WTC11 (cell line): ENCODE measurements around the gene MEAK7. TPM values are rescaled to one million over a fixed set of nuclear protein-coding genes. Genes with fewer than 3 reads are reported as not detected.

ENCODE experiments used
- ATAC-seq: fragments of 200-7000 bp; cut with Tn5 transposase; 2 replicates; pipeline ENCODE4 v1.10.0; 2021; ENCODE audit warnings: mild to moderate bottlenecking, moderate library complexity
- Bru-seq: library from RNA; stranded (reverse); fragments of 400-500 nt; gene quantifications from one replicate; lab custom pipeline; 2021; lab: Mats Ljungman, UMichigan
- CTCF ChIA-PET: fragments of 300-600 bp; sonication (Branson Sonifier 250); formaldehyde crosslinking; loops from one replicate; lab custom pipeline; 2021; ENCODE audit warnings: antibody characterized with exemption; lab: Charles Lee
- POLR2A ChIA-PET: fragments of 350-600 bp; sonication (Branson Sonifier 250); formaldehyde crosslinking; loops from one replicate; lab custom pipeline; 2021; ENCODE audit warnings: antibody characterized with exemption; lab: Charles Lee
- DNase-seq: peaks from one replicate; pipeline ENCODE4 v3.0.0; 2021; ENCODE audit warnings: low spot score
- H3K27ac Mint-ChIP-seq: 2 replicates; pipeline ENCODE4 v1.8.0; 2021; ENCODE audit warnings: mixed read lengths
- H3K27me3 Mint-ChIP-seq: 2 replicates; pipeline ENCODE4 v1.8.0; 2021; ENCODE audit warnings: low read depth, mild to moderate bottlenecking, moderate library complexity, mixed read lengths
- H3K36me3 Mint-ChIP-seq: 2 replicates; pipeline ENCODE4 v1.8.0; 2021; ENCODE audit warnings: mixed read lengths
- H3K4me1 Mint-ChIP-seq: 2 replicates; pipeline ENCODE4 v1.8.0; 2022; ENCODE audit warnings: mixed read lengths
- H3K4me3 Mint-ChIP-seq: 2 replicates; pipeline ENCODE4 v1.8.0; 2021; ENCODE audit warnings: mild to moderate bottlenecking, moderate library complexity, mixed read lengths
- H3K9me3 Mint-ChIP-seq: 2 replicates; pipeline ENCODE4 v1.8.0; 2021; ENCODE audit warnings: mixed read lengths
- ESRRA ChIP-seq: sonication (generic); formaldehyde crosslinking; IDR thresholded peaks from 2 replicates; pipeline ENCODE4 v1.8.1; 2022; ENCODE audit warnings: mild to moderate bottlenecking, missing genetic modification reagents, borderline replicate concordance
- ETV6 ChIP-seq: sonication (generic); formaldehyde crosslinking; IDR thresholded peaks from 2 replicates; pipeline ENCODE4 v1.8.1; 2022; ENCODE audit warnings: mild to moderate bottlenecking, missing genetic modification reagents
- FOXK1 ChIP-seq: sonication (generic); formaldehyde crosslinking; IDR thresholded peaks from 2 replicates; pipeline ENCODE4 v1.8.0; 2022; ENCODE audit warnings: mild to moderate bottlenecking, moderate library complexity, missing genetic modification reagents
- FOXP1 ChIP-seq: sonication (generic); formaldehyde crosslinking; IDR thresholded peaks from 2 replicates; pipeline ENCODE4 v1.8.0; 2022; ENCODE audit warnings: missing genetic modification reagents, mild to moderate bottlenecking, moderate library complexity, borderline replicate concordance
- FOXP4 ChIP-seq: sonication (generic); formaldehyde crosslinking; IDR thresholded peaks from 2 replicates; pipeline ENCODE4 v1.8.0; 2022; ENCODE audit warnings: mild to moderate bottlenecking, missing genetic modification reagents
- GABPB1 ChIP-seq: sonication (generic); formaldehyde crosslinking; IDR thresholded peaks from 2 replicates; pipeline ENCODE4 v1.8.1; 2023; ENCODE audit warnings: mild to moderate bottlenecking, missing genetic modification reagents
- GRHL2 ChIP-seq: fragments of 250-450 bp; sonication (Bioruptor Pico); IDR thresholded peaks from 2 replicates; pipeline ENCODE4 v1.8.0; 2022; ENCODE audit warnings: mild to moderate bottlenecking, moderate library complexity; ENCODE audit not compliant: insufficient replicate concordance, severe bottlenecking
- HMGA2 ChIP-seq: fragments of 250-450 bp; sonication (Bioruptor Pico); IDR thresholded peaks from 2 replicates; pipeline ENCODE4 v1.4.0; 2021; ENCODE audit warnings: mild to moderate bottlenecking, moderate library complexity
- JUN ChIP-seq: sonication (generic); formaldehyde crosslinking; IDR thresholded peaks from 2 replicates; pipeline ENCODE4 v1.8.0; 2023; ENCODE audit warnings: mild to moderate bottlenecking, missing genetic modification reagents
- MAX ChIP-seq: sonication (generic); formaldehyde crosslinking; IDR thresholded peaks from 2 replicates; pipeline ENCODE4 v1.8.0; 2022; ENCODE audit warnings: mild to moderate bottlenecking, missing genetic modification reagents
- NFYB ChIP-seq: sonication (generic); formaldehyde crosslinking; conservative IDR thresholded peaks from 2 replicates; pipeline ENCODE4 v1.8.0; 2022; ENCODE audit warnings: low read depth, missing genetic modification reagents
- NR3C1 ChIP-seq: sonication (generic); formaldehyde crosslinking; conservative IDR thresholded peaks from 2 replicates; pipeline ENCODE4 v1.8.1; 2023; ENCODE audit warnings: low read depth, mild to moderate bottlenecking, missing genetic modification reagents
- SP1 ChIP-seq: sonication (generic); formaldehyde crosslinking; conservative IDR thresholded peaks from 2 replicates; pipeline ENCODE4 v1.8.1; 2022; ENCODE audit warnings: missing genetic modification reagents
- TCF7 ChIP-seq: sonication (generic); formaldehyde crosslinking; IDR thresholded peaks from 2 replicates; pipeline ENCODE4 v1.8.0; 2022; ENCODE audit warnings: mild to moderate bottlenecking, low read depth, missing genetic modification reagents, moderate library complexity
- ZNF232 ChIP-seq: sonication (generic); formaldehyde crosslinking; IDR thresholded peaks from 2 replicates; pipeline ENCODE4 v1.8.0; 2022; ENCODE audit warnings: mild to moderate bottlenecking, missing genetic modification reagents
- ZNF396 ChIP-seq: fragments of 250-450 bp; sonication (Bioruptor Pico); IDR thresholded peaks from 2 replicates; pipeline ENCODE4 v1.8.0; 2021; ENCODE audit warnings: mild to moderate bottlenecking, moderate library complexity, borderline replicate concordance
- ZNF416 ChIP-seq: fragments of 250-450 bp; sonication (Bioruptor Pico); IDR thresholded peaks from 2 replicates; pipeline ENCODE4 v1.9.0; 2021; ENCODE audit warnings: mild to moderate bottlenecking, inconsistent platforms
- ZNF423 ChIP-seq: fragments of 250-450 bp; sonication (Bioruptor Pico); IDR thresholded peaks from 2 replicates; pipeline ENCODE4 v2.1.2; 2022; ENCODE audit warnings: mild to moderate bottlenecking, moderate library complexity
- long read RNA-seq, 3 experiments: library from RNA in 1 of 3; library from capped mRNA in 1 of 3; library from polyadenylated mRNA in 1 of 3; unstranded in 2 of 3; stranded (forward) in 1 of 3; transcript quantifications; one replicate each; pipeline ENCODE4 v2.0.0, GENCODE V29; 2021
- total RNA-seq: library from RNA; stranded (reverse); gene quantifications from 3 replicates; pipeline ENCODE4 v1.2.3, GENCODE V29; 2021
- TF ChIP-seq, protein P1 (sequence below): fragments of 200-600 bp; IDR thresholded peaks from 2 replicates; pipeline ENCODE4 v1.8.0; 2022; ENCODE audit warnings: antibody characterized with exemption
- TF ChIP-seq, protein P2 (sequence below): sonication (generic); formaldehyde crosslinking; IDR thresholded peaks from 2 replicates; pipeline ENCODE4 v1.8.1; 2023; ENCODE audit warnings: mild to moderate bottlenecking, missing genetic modification reagents, moderate library complexity
- TF ChIP-seq, protein P3 (sequence below): sonication (generic); formaldehyde crosslinking; IDR thresholded peaks from 2 replicates; pipeline ENCODE4 v1.8.0; 2023; ENCODE audit warnings: missing genetic modification reagents
- TF ChIP-seq, protein P4 (sequence below): fragments of 250-450 bp; sonication (Bioruptor Pico); IDR thresholded peaks from 2 replicates; pipeline ENCODE4 v1.9.0; 2021; ENCODE audit warnings: mild to moderate bottlenecking
- TF ChIP-seq, protein P5 (sequence below): sonication (generic); formaldehyde crosslinking; IDR thresholded peaks from 2 replicates; pipeline ENCODE4 v1.8.1; 2023; ENCODE audit warnings: mild to moderate bottlenecking, missing genetic modification reagents, borderline replicate concordance

Gene MEAK7
- total RNA-seq, result 14.4 to 16.7 TPM (median 15.3 TPM) in 3 replicates
- Bru-seq, nascent RNA, result percentile 65 among the genes with signal in this experiment
- long read RNA-seq, experiment 1, full-length matches to known transcripts, result 34 of 64 reads
- long read RNA-seq, experiment 1, partial matches to known transcripts, result 8 of 64 reads
- long read RNA-seq, experiment 1, other reads (novel, unspliced or antisense), result 22 of 64 reads
- long read RNA-seq, experiment 2, partial matches to known transcripts, result 2 of 21 reads
- long read RNA-seq, experiment 2, other reads (novel, unspliced or antisense), result 19 of 21 reads
- long read RNA-seq, experiment 3, full-length matches to known transcripts, result 7 of 13 reads
- long read RNA-seq, experiment 3, partial matches to known transcripts, result 0 of 13 reads
- long read RNA-seq, experiment 3, other reads (novel, unspliced or antisense), result 6 of 13 reads

DNA sequence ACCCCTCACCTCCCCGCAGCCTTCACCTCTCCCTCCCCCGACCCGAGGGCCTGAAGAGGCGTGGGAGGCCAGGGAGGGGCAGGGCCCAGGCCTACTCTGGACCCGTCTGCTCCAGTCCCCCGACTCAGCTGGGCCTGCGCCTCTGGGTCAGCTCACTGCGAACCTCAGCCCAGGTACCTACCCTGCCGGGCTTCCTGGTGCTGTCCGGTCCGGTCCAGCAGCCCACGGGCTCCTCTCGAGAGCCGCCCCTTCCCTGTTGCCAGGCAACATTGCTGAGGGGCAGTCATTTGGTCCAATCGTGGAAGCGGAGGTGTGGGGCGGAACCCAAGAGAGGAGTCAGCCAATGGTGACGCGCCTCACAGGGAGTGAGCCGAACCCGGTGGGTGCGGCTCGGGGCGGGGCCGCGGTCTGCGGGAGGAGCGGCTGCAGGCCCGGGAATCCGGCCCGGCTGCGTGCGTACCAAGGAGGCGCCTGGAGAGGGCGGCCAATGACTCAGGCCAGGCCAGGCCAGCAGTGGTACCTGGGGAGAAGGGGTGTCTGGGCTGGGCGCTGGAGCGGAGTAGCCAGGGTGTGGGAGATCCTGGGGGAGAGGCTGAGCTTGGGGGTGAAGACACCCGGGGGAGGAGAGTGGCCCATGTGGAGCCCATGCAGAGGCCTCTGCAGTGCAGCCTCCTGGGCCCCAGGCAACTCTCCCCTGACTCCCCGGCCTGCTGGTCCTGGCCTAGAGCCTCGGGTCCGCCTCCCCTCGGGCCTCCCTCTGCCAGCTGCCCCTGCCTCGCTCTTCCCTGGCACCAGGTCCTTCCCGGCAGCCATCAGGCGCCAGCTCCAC lies at the start of gene MEAK7:
Gene MEAK7 (minus strand): TSS at position 240 of the 829 bp plus-strand sequence. CDS start 6,573 bp downstream, outside the sequence.
- POLR2A ChIA-PET, result no interaction called here

More for the DNA sequence above, at the start of gene MEAK7:
- no peaks in the 10 kb centered on the region for H3K27me3 Mint-ChIP-seq
- peak within 1 kb of the TSS; percentile 82 for H3K27ac Mint-ChIP-seq
- H3K4me3 Mint-ChIP-seq, result peak within 1 kb of the TSS; percentile 79
- DNase-seq, result peak; percentile 99
- H3K36me3 Mint-ChIP-seq, result no peaks in the 10 kb centered on the region
- TF ChIP-seq FOXP4 (CRISPR knock-in tag) (0 out of 2 replicates have a peak, but pooled peaks have one; percentile 30), TCF7 (CRISPR knock-in tag) (no peak), ZNF232 (CRISPR knock-in tag) (no peak; the same call in 1 of the 2 replicates), NR3C1 (no peak), NFYB (peak; percentile 89), MAX (CRISPR knock-in tag) (peak; percentile 39; the same call in 1 of the 2 replicates), FOXK1 (CRISPR knock-in tag) (peak; percentile 24; the same call in 1 of the 2 replicates), ZNF423 (CRISPR knock-in tag) (peak; percentile 64), GRHL2 (no peak), ZNF416 (CRISPR knock-in tag) (no peak), ESRRA (CRISPR knock-in tag) (no peak), HMGA2 (no peak), ETV6 (CRISPR knock-in tag) (no peak), FOXP1 (no peak), SP1 (CRISPR knock-in tag) (peak; percentile 87), JUN (CRISPR knock-in tag) (no peak), GABPB1 (CRISPR knock-in tag) (0 out of 2 replicates have a peak, but pooled peaks have one; percentile 9), ZNF396 (no peak)
- TF ChIP-seq, protein P1, sequence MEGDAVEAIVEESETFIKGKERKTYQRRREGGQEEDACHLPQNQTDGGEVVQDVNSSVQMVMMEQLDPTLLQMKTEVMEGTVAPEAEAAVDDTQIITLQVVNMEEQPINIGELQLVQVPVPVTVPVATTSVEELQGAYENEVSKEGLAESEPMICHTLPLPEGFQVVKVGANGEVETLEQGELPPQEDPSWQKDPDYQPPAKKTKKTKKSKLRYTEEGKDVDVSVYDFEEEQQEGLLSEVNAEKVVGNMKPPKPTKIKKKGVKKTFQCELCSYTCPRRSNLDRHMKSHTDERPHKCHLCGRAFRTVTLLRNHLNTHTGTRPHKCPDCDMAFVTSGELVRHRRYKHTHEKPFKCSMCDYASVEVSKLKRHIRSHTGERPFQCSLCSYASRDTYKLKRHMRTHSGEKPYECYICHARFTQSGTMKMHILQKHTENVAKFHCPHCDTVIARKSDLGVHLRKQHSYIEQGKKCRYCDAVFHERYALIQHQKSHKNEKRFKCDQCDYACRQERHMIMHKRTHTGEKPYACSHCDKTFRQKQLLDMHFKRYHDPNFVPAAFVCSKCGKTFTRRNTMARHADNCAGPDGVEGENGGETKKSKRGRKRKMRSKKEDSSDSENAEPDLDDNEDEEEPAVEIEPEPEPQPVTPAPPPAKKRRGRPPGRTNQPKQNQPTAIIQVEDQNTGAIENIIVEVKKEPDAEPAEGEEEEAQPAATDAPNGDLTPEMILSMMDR, result no peak
- TF ChIP-seq, protein P2, sequence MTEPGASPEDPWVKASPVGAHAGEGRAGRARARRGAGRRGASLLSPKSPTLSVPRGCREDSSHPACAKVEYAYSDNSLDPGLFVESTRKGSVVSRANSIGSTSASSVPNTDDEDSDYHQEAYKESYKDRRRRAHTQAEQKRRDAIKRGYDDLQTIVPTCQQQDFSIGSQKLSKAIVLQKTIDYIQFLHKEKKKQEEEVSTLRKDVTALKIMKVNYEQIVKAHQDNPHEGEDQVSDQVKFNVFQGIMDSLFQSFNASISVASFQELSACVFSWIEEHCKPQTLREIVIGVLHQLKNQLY (CRISPR knock-in tag), result no peak
- TF ChIP-seq, protein P3, sequence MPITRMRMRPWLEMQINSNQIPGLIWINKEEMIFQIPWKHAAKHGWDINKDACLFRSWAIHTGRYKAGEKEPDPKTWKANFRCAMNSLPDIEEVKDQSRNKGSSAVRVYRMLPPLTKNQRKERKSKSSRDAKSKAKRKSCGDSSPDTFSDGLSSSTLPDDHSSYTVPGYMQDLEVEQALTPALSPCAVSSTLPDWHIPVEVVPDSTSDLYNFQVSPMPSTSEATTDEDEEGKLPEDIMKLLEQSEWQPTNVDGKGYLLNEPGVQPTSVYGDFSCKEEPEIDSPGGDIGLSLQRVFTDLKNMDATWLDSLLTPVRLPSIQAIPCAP (CRISPR knock-in tag), result no peak
- TF ChIP-seq, protein P4, sequence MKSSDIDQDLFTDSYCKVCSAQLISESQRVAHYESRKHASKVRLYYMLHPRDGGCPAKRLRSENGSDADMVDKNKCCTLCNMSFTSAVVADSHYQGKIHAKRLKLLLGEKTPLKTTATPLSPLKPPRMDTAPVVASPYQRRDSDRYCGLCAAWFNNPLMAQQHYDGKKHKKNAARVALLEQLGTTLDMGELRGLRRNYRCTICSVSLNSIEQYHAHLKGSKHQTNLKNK, result no peak
- TF ChIP-seq, protein P5, sequence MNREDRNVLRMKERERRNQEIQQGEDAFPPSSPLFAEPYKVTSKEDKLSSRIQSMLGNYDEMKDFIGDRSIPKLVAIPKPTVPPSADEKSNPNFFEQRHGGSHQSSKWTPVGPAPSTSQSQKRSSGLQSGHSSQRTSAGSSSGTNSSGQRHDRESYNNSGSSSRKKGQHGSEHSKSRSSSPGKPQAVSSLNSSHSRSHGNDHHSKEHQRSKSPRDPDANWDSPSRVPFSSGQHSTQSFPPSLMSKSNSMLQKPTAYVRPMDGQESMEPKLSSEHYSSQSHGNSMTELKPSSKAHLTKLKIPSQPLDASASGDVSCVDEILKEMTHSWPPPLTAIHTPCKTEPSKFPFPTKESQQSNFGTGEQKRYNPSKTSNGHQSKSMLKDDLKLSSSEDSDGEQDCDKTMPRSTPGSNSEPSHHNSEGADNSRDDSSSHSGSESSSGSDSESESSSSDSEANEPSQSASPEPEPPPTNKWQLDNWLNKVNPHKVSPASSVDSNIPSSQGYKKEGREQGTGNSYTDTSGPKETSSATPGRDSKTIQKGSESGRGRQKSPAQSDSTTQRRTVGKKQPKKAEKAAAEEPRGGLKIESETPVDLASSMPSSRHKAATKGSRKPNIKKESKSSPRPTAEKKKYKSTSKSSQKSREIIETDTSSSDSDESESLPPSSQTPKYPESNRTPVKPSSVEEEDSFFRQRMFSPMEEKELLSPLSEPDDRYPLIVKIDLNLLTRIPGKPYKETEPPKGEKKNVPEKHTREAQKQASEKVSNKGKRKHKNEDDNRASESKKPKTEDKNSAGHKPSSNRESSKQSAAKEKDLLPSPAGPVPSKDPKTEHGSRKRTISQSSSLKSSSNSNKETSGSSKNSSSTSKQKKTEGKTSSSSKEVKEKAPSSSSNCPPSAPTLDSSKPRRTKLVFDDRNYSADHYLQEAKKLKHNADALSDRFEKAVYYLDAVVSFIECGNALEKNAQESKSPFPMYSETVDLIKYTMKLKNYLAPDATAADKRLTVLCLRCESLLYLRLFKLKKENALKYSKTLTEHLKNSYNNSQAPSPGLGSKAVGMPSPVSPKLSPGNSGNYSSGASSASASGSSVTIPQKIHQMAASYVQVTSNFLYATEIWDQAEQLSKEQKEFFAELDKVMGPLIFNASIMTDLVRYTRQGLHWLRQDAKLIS (CRISPR knock-in tag), result no peak
- TF ChIP-seq, all 79 proteins: peak for 7
- CTCF ChIA-PET, result interaction anchor here (1.0 to 2.4 kb wide), 8 partner anchors 10 to 423 kb away, joined by 3 to 12 read pairs (median 6); no protein-coding TSS in a partner anchor
- peaks cover 23% of the 10 kb centered on the region for H3K4me1 Mint-ChIP-seq
- peak; percentile 96 for ATAC-seq
- H3K9me3 Mint-ChIP-seq, result no peaks in the 10 kb centered on the region
